SKM-1 (cell line): ENCODE results near the gene PRPF40B.

ENCODE experiments used
- DNase-seq: peaks from one replicate; lab custom pipeline; 2025; ENCODE audit not compliant: unreplicated experiment; lab: John Stamatoyannopoulos, UW

Gene PRPF40B

GRCh38 chr12:49635656-49636055, 12.3 kb downstream of the PRPF40B start:
- no peak for DNase-seq

- DNase-seq: no peak
Observed at GRCh38 chr12:49636574-49636973, 13.2 kb downstream of the PRPF40B start.

- DNase-seq: peak; percentile 9
Observed at GRCh38 chr12:49636979-49637755, 13.8 kb downstream of the PRPF40B start.

- DNase-seq: no peak
Observed at GRCh38 chr12:49641748-49642369, 18.5 kb downstream of the PRPF40B start.

- no peak for DNase-seq
Observed at GRCh38 chr12:49642370-49642802, 19.0 kb downstream of the PRPF40B start.

GRCh38 chr12:49643135-49643534, 19.8 kb downstream of the PRPF40B start:
- no peak for DNase-seq

- DNase-seq: no peak
Observed at GRCh38 chr12:49643961-49644619, 20.7 kb downstream of the PRPF40B start.

GRCh38 chr12:49644620-49644994, 21.2 kb downstream of the PRPF40B start:
- DNase-seq: peak; percentile 0

- DNase-seq: no peak
Observed at GRCh38 chr12:49645146-49646039, 22.0 kb downstream of the PRPF40B start.

- DNase-seq: no peak
Observed at GRCh38 chr12:49646331-49646830, 23.0 kb downstream of the PRPF40B start.

- DNase-seq: no peak
Observed at GRCh38 chr12:49646871-49647654, 23.7 kb downstream of the PRPF40B start.

- no peak for DNase-seq
Observed at GRCh38 chr12:49647827-49648711, 24.7 kb downstream of the PRPF40B start.

GRCh38 chr12:49648712-49649003, 25.3 kb downstream of the PRPF40B start:
- DNase-seq: no peak

- no peak for DNase-seq
Observed at GRCh38 chr12:49649445-49649844, 26.1 kb downstream of the PRPF40B start.

GRCh38 chr12:49649892-49650291, 26.5 kb downstream of the PRPF40B start:
- DNase-seq: no peak

- DNase-seq: no peak
Observed at GRCh38 chr12:49651855-49652254, 28.5 kb downstream of the PRPF40B start.

GRCh38 chr12:49652921-49653520, 29.7 kb downstream of the PRPF40B start:
- DNase-seq: no peak

GRCh38 chr12:49654715-49655114, 31.4 kb downstream of the PRPF40B start:
- no peak for DNase-seq
